ENCODE measurements around the gene PRKN. TPM values are rescaled to one million over a fixed set of nuclear protein-coding genes. Genes with fewer than 3 reads are reported as not detected.

The PRKN gene
- total RNA-seq, 1 donor from 2014 or later, result 7.0 TPM

DNA sequence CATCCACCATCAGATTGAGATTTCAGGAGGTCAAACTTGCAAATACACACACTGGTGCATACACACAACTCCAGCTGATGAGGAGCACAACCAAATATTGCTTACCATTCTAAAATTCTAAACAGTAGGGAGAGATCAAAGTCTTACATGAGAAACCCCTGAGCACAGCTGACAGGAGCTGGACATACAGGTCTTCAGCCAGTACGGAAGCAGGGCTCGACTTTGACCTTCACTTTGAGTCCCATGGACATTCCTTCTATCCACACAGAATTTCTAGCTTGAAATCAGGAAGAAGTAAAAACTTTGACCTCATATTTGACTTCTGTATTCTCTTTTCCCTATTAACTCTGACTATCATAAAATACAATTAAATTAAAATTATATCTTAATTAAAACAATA is 90.2 kb downstream of the PRKN start:
- TF ChIP-seq CTCF (IDR thresholded peaks at IDR 0.05; ENCODE audit: partially characterized antibody, unreplicated experiment), result no peak
- Mint-ChIP-seq H3K36me3 (ENCODE audit: unreplicated experiment) (no peaks in the 10 kb centered on the region), H3K9me3 (ENCODE audit: unreplicated experiment) (no peaks in the 10 kb centered on the region), H3K4me3 (ENCODE audit: unreplicated experiment) (no peak overlapping the region), H3K27ac (ENCODE audit: unreplicated experiment) (no peak overlapping the region), H3K27me3 (ENCODE audit: unreplicated experiment) (no peaks in the 10 kb centered on the region), H3K4me1 (ENCODE audit: low read depth, unreplicated experiment) (no peaks in the 10 kb centered on the region)
- DNase-seq, result no peak

GRCh38 chr6:162636167-162636566 is 91.4 kb downstream of the PRKN start:
- no peaks in the 10 kb centered on the region for H3K36me3 Mint-ChIP-seq (ENCODE audit: unreplicated experiment)
- TF ChIP-seq CTCF (IDR thresholded peaks at IDR 0.05; ENCODE audit: partially characterized antibody, unreplicated experiment), result no peak
- no peak for DNase-seq
- no peaks in the 10 kb centered on the region for H3K9me3 Mint-ChIP-seq (ENCODE audit: unreplicated experiment)
- H3K27me3 Mint-ChIP-seq (ENCODE audit: unreplicated experiment), result no peaks in the 10 kb centered on the region
- H3K4me3 Mint-ChIP-seq (ENCODE audit: unreplicated experiment), result no peak overlapping the region
- no peak overlapping the region for H3K27ac Mint-ChIP-seq (ENCODE audit: unreplicated experiment)
- no peaks in the 10 kb centered on the region for H3K4me1 Mint-ChIP-seq (ENCODE audit: low read depth, unreplicated experiment)

DNA sequence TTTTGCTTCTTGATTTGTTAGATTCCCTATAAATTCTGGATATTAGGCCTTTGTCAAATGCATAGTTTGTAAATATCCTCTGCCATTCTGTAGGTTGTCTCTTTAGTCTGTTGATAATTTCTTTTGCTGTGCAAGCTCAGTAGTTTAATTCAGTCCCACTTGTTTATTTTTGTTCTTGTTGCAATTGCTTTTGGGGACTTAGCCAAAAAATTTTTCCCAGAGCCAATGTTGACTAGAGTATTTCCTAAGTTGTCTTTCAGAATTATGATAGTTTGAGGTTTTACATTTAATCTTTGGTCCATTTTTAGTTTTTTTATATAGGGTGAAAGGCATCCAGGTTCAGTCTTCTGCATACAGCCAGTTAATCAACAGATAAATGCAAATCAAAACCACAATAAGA is 96.0 kb downstream of the PRKN start:
- TF ChIP-seq CTCF (IDR thresholded peaks at IDR 0.05; ENCODE audit: partially characterized antibody, unreplicated experiment), result no peak
- no peak overlapping the region for H3K4me3 Mint-ChIP-seq (ENCODE audit: unreplicated experiment)
- DNase-seq, result no peak
- H3K27me3 Mint-ChIP-seq (ENCODE audit: unreplicated experiment), result peaks cover 2% of the 10 kb centered on the region
- no peaks in the 10 kb centered on the region for H3K36me3 Mint-ChIP-seq (ENCODE audit: unreplicated experiment)
- H3K9me3 Mint-ChIP-seq (ENCODE audit: unreplicated experiment), result peaks cover 2% of the 10 kb centered on the region
- no peaks in the 10 kb centered on the region for H3K4me1 Mint-ChIP-seq (ENCODE audit: low read depth, unreplicated experiment)
- no peak overlapping the region for H3K27ac Mint-ChIP-seq (ENCODE audit: unreplicated experiment)

DNA sequence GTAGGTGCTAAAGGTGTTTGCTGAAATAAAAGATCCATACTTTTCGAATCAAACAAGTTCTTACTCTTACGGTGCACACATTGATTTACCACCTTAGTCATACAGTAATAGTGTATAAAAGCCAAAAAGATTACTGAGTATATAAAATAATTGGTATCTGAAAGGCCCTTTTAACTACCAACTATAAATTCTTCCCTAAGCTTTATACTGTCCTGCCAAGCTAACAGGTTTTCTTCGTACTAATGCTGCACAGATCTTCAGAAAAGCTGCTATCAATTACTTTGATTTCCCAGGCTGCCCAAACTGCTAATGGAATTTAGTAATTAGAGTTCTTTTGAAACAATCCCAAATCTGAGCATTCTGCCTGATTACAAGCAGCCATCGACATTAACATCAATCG is 97.5 kb downstream of the PRKN start:
- Mint-ChIP-seq H3K27ac (ENCODE audit: unreplicated experiment) (no peak overlapping the region), H3K4me3 (ENCODE audit: unreplicated experiment) (no peak overlapping the region), H3K9me3 (ENCODE audit: unreplicated experiment) (peaks cover 2% of the 10 kb centered on the region), H3K4me1 (ENCODE audit: low read depth, unreplicated experiment) (no peaks in the 10 kb centered on the region), H3K36me3 (ENCODE audit: unreplicated experiment) (no peaks in the 10 kb centered on the region), H3K27me3 (ENCODE audit: unreplicated experiment) (peaks cover 2% of the 10 kb centered on the region)
- no peak for DNase-seq
- TF ChIP-seq CTCF (IDR thresholded peaks at IDR 0.05; ENCODE audit: partially characterized antibody, unreplicated experiment), result no peak

GRCh38 chr6:162627825-162628224 is 99.7 kb downstream of the PRKN start:
- Mint-ChIP-seq H3K4me1 (ENCODE audit: low read depth, unreplicated experiment) (no peaks in the 10 kb centered on the region), H3K27ac (ENCODE audit: unreplicated experiment) (no peak overlapping the region), H3K36me3 (ENCODE audit: unreplicated experiment) (no peaks in the 10 kb centered on the region), H3K4me3 (ENCODE audit: unreplicated experiment) (no peak overlapping the region), H3K9me3 (ENCODE audit: unreplicated experiment) (peaks cover 4% of the 10 kb centered on the region), H3K27me3 (ENCODE audit: unreplicated experiment) (peaks cover 2% of the 10 kb centered on the region)
- TF ChIP-seq CTCF (IDR thresholded peaks at IDR 0.05; ENCODE audit: partially characterized antibody, unreplicated experiment), result no peak
- DNase-seq, result no peak
